CD1c-positive myeloid dendritic cell (primary cell): Measurements from ENCODE around the gene GNG13.
A peak's percentile ranks its signal among the peaks of the same experiment; 100 is the strongest.

ENCODE experiments used
- DNase-seq: peaks from one replicate; pipeline ENCODE4 v3.0.0-alpha.2; 2016; ENCODE audit errors: extremely low spot score

The GNG13 gene

DNA sequence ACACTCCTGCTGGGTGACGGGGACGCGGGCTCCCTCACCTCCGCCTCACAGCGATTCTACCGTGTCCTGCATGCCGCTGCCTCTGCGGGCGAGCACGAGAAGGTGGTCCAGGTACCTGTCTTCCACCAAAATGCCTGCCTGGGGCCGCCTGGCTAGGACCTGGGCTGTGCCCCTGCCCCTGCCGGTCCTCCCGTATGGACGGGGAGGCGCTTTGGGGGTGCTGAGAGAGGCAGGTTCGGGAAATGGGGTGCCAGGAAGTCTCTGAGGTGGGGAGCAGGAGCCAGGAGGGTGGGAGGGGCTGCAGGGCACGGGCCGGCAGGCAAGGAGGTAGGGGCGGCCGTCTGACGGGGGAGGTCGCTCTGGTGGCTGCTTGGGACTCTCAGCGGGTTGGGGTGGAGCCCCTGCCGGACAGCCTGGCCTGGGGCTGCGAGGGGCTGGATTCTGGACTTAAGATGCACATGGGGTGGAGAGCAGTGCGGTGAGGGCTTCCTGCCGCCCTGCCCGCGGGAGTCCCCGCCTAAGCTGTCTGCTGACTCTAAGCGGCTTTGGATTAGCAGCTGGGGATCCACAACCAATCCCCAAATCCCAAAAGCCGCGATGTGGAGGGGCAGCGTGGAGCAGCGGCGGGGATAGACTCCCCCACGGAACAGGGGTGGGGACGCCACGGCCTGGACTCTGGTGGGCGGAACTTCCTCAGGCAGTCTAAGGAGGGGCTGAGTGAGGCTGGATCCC, 6.3 kb downstream of the GNG13 start:
- no peak for DNase-seq

DNA sequence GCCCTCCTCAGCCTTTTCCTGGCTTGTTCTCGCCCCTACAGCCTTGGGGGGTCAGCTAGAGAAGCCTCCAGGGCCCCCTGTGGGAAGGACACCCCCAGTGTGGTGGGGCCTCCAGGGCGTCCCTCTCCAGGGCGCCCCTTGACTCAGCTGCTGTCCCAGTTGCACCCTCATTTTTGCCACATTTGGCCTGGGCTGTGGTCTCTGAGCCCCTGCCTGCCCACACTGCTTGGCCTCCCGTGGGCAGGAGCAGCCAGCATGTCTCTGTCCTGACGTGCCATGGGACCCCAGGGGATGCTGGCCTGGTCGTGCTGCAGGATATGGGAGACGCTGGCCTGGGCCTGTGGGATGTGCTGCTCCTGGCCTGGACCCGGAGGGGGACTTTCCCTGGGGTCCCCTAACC, 7.1 kb downstream of the GNG13 start:
- no peak for DNase-seq

DNA sequence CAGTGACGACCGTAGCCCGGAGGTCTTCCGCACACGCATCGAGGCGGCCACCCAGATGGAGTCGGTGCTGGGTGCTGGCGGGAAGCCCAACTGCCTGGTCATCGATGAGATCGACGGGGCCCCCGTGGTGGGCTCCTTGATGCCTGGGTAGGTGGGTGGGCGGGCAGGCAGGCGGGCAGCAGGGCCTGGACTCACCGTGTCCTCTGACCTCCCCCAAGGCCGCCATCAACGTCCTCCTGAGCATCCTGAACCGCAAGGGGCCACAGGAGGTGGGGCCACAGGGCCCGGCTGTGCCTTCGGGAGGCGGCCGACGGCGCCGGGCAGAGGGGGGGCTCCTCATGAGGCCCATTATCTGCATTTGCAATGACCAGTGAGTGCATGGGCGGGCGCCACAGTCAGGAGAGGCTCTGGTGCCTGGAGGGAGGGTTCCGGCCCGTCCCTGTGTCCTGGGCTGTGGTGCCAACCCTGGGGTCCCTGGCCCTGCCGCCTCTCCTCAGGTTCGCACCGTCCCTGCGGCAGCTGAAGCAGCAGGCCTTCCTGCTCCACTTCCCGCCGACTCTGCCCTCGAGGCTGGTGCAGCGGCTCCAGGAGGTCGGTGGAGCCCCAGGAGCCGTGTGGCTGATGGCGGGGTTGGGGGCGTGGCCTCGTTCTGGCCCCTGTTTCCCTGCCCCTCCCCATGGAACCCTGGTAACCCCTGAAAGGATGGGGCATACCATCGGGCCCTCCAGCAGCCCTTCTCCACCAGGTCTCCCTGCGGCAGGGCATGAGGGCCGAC, 8.1 kb downstream of the GNG13 start:
- no peak for DNase-seq

DNA sequence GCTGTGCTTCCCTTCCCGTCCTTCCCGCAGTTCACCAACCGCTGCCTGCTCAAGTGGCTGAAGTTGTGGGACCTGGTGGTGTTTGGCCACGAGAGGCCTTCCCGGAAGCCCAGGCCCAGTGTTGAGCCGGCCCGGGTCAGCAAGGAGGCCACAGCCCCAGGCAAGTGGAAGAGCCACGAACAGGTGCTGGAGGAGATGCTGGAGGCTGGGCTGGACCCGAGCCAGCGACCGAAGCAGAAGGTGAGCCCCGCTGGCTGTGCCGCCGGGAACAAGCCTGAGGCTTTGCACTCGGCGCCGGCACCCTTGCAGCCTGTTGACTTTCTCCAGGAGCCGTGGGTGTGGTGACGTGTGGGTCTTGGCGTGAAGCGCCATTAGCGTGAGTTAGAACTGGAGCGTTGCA, 9.4 kb downstream of the GNG13 start:
- no peak for DNase-seq

DNA sequence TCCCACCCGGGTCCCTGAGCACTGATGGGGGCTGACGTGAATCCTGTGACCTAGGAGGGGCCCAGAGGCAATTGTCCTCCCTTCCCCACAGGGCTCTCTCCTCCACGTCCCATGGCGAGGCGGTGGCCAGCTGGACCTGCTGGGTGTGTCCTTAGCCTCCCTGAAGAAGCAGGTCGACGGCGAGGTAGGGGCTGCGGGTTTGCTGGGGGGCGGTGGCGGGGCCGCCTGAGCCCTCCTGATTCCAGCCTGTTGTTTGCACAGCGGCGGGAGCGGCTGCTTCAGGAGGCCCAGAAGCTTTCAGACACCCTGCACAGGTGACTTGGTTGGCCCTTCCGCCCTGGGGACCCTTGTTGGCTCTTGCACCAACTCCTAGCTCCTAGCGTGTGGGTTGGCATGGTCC, 10.4 kb downstream of the GNG13 start:
- DNase-seq = no peak

DNA sequence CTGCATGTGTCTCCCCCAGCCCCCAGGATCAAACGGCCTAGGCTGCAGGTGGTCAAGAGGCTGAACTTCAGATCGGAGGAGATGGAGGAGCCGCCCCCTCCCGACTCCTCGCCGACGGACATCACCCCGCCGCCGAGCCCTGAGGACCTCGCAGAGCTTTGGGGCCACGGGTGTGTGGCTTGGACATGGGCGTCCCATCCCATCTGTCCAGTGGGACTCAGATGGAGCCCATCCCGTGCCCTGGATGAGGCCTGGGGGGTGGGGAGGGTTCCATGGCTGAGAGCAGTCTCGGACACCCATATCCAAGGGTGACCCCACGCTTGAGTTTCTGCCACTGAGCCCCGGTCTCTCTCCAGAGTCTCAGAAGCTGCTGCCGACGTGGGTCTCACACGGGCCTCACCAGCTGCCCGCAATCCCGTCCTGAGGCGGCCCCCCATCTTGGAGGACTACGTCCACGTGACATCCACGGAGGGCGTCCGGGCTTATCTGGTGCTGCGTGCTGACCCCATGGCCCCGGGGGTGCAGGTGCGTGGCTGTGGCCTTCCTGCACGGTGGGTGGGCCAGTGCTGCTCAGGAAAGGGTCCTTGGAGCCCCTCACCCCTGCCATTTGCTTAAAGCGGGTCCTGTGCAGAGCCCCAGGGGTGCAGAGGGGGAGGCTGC, 11.2 kb downstream of the GNG13 start:
- no peak for DNase-seq

DNA sequence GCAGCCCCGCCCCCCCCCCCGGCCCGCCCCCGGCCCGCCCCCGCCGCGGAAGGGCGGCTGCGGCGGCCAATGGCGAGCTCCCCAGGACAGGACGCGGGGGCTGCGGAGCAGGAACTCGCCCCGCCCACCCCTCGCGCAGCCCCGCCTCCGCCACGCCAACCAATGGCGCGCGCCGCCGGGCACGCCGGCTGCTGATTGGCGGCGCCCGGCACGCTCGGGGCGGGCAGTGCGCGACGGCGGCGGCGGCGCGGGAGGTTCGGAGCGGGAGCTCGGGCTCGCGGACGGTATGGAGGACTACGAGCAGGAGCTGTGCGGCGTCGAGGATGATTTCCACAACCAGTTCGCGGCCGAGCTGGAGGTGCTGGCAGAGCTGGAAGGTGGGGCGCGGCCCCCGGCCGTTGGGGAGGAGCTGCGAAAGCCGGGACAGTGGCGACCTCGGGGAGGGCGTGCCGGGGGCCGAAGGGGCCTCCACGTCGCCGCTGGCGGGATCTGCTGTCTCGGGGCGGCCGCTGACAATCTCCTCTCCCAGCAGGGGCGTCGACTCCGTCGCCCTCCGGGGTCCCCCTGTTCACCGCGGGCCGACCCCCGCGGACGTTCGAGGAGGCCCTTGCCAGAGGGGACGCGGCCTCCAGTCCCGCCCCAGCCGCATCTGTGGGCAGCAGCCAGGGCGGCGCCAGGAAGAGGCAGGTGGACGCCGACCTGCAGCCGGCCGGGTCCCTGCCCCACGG, 12.0 kb downstream of the GNG13 start, which contains the start of gene CHTF18:
Gene CHTF18 (plus strand): TSS at position 222 of the 728 bp plus-strand sequence. CDS start 65 bp downstream, at position 287.
- peak; percentile 97 for DNase-seq

DNA sequence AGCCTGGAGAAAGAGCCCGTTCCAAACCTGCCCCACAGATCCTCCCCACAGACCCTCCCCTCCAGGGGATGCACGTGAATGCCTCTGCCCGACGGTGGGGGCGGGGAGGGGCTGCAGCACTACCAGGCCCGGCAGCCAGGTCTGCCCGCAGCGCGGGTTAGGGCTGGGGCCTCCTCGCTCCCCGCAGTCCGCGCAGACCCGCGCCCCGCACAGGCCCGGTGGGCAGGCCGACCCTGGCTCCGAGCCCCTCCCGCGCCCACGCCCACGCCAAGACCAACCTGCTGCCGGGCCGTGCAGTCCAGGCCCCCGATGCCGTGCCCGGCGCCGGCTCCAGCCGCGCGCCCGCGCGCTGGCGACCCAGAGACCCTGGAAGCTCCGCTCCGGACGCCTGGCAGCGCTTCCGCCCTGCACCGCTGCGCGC, 12.5 kb downstream of the GNG13 start, which contains the start of gene RPUSD1:
Gene RPUSD1 (minus strand): TSS at position 404 of the 421 bp plus-strand sequence. CDS start 644 bp downstream, outside the sequence.
- DNase-seq = no peak

DNA sequence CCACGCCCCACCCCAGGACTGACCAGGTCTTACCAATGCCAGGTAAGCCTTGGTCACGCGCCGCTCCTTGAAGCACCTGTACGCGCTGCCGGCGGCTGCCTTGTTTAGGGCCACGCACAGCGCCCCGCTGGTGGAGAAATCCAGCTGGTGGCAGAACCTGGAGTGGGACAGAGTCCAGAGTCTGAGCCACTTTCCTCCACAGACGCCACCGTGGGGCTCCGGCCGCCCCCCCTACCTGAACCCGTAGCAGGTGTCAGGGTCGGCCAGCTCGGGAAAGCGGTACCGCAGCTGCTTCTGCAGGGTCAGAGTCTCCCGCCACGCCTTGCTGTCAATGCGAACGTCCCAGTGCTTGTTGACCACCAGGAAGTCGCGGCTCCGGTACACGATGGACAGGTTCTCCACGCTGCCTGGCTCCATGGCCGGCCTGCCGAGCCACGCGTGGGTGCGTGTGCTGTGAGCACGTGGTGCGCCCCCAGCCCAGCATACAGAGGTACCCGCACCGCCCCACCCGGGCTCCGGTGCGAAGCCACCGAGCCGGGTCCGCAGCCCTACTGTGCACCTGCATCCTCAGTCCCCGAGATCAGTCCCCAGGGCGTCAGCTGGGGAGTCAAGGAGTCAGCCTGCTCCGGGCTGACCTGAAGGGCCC, 13.1 kb downstream of the GNG13 start:
- DNase-seq = no peak

DNA sequence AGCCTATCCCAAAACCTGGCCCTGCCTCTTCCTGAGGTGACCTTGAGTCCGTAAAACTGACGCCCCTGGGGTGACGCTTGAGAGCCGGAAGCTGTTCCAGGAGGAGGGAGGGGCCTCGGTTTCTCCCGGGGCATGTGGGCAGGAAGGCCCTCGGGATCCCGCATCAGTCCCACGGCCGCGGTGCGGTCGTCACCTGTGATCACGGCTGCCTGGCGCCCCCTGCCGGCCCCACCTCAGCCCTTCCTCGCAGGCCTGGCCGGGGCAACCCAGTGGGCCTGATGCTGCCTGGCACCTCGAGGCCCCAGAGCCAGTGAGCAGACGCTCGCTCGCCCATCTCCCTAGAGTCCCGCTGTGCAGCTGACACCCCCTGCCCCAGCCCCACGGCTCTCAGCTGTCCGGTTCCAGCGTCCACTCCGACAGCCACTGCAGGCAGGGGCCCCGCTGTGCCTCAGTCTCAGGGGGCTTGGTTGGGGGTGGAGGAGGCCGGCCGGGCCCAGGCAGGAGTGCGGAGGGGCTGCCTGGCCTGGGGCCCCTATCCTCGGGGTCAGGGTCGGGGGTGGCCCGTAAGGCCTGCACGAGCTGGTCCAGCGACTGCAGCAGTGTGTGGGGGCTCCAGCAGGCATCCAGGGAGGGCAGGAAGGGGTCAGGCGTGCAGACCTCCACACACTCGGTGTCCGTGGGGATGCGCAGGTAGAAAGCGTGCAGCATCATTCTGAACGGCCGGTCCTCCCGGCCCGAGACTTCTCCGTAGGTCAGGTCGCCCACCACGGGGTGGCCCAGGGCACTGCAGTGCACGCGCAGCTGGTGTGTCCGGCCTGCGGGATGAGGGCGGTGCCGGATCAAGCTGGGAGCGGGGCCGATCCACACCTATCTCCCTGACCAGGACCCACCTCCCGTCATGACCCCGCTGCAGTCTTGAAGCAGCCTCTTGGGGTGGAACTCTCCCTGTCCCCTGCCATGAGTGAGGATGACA, 14.7 kb downstream of the GNG13 start:
- DNase-seq = peak; percentile 75

DNA sequence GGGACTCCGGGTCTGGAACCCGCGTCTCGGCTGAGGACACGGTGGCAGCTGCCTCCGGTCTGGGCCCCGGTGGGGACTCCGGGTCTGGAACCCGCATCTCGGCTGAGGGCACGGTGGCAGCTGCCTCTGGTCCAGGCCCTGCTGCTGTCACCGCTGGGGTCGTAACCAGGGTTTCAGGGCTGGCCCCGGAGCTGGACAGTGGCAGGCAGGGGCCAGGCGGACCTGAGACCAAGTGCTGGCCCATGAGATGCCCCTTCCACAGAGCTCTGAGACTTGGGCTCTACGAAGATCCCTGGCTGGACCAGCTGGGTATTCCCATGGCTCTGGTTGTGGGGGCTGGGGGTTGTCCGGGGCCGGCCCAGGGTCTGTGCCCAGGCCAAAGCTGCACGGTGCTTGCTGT, 16.1 kb downstream of the GNG13 start:
- DNase-seq = no peak

DNA sequence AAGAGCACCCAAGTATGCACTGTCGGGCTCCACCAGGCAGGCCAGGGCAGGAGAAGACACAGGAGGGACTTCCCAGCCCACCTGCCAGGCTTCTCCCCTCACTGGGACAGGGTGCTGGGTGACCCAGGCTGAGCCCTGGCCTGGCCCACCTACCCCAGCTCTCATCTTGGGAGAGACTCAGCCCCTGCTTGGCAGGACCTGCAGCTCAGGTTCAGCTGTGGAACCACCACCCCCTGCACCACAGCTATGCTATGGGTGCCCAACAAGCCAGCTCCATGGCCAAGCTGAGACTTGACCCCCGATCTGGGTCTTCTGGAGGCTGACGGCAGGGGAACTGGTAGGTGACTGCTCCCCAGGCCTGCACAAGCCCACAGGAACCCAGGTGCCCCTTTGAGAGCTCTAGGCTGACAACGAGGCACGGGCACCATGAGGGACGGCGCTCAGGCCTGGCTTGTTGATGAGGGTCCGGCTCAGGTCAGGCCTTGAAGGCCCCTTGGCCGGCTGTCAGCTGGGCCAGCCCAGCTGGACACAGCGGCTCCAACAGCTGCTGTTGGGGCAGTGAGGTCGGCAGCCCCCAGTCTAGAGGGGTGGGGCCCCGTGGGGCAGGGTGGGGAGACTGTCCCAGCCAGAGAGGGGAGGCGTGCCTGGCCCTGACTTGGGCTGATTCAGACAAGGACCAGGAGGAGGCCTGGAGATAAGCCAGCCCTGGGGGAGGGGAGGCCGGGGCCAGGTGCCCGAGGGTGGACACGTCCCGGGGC, 17.0 kb downstream of the GNG13 start:
- no peak for DNase-seq

DNA sequence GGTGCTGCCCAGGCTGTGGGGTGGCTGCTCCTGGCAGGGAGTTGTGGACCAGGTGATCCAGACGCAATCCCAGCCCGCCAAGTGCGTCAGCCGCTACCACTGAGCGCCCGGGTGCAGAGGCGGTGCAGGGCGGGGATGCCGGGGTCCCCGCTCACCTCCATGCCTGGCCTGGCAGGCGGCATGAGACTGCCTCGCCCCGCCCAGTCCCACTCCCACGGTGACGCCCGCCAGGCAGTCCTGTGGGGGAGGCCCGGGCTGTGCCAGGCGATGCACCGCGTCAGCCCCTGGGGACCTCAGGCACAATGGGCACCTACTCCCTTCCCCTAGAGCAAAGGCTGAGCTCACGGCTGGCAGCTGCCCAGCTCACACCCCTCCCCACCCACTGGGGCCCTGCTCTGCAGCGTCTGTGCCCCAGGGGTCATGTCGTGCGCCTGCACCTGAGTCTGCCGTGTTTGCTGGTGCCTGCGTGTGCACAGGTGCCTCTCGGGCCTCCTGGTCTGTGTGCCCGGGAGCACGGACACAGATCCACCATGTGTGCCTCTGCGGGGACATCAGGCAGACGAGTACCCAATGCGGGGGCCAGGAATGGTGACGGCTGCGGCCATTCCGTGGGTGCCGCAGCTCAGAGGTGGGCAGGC, 17.6 kb downstream of the GNG13 start:
- no peak for DNase-seq

DNA sequence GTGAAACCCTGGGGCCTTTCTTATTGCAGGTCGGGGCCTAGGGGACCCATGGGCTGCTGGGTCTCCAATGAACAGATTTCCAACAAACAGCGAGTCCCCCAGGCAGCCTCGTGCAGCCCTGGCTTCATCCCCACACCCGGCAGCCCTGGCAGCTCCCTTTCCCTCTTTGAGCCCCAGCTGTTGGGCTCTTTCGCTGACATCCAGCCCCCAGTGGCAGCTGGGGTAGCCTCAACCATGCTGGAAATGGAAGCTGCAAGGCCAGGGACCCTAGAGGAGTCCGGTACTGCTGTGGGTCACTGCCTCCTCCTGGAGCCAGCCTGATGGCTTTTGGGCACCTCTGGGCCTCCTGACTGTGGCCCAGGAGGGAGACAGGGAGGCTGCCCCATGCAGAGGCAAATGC, 18.3 kb downstream of the GNG13 start:
- DNase-seq = no peak

DNA sequence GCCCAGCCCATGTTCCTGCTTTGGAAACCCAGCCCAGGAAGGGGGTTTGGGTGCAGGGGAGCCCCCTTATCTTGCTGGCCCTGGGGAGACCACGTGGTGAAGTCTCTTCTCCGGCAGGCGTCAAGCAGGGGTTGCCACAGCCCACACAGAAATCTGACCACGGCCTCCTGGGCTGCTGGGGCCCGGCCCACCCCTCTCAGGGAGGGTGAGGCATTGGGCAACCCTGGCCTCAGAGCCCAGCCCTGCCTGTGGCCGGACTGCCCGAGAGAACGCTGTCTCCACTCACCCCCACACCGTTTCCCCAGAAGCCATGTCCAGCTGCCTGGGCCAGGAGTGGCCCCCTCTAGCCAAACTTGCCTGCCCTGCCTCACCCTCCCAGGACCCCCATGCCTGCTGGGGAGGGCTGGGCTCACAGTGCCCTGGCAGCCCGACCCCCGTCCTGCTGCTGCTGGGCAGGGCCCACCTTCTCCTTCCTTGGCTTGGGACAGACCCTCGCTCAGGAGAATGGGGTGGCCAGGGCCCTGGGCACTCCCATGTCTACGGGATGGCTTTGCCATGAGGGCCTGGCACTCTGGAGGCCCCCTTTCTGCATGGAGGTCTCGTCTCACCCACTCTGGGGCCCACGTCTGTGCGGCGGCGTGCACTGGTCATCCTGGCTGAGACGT, 19.1 kb downstream of the GNG13 start:
- DNase-seq = no peak

DNA sequence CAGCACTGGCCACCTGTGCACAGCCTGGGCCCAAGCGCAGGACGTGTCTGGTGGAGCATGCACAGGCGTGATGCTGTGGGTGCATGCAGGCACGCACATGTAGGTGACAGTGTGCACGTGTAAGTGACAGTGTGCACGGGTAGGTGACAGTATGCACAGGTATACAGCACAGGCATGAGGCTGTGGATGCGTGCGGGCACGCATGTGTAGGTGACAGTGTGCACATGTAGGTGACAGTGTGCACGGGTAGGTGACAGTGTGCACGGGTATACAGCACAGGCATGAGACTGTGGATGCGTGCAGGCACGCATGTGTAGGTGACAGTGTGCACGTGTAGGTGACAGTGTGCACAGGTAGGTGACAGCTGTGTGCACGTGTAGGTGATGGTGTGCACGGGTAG, 20.2 kb downstream of the GNG13 start:
- no peak for DNase-seq

DNA sequence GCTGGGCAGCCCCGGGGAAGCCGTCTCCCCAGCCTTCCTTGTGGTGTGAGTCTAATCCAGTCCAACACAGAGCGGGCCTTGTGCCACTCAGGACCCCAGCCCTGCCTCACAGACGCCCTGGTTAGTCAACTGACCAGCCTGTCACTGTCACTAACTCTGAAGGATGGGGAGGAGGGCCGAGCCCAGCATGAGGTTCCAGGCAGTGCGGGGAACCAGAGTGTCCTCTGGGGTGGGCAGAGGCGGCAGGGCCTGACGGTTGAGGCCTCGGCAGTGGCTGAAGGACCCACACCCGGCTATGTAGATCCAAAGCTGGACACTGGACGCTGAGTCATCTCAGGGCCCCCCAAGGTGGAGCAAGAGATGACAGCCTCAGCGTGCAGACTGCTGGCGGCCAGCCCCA, 21.0 kb downstream of the GNG13 start:
- DNase-seq = no peak

DNA sequence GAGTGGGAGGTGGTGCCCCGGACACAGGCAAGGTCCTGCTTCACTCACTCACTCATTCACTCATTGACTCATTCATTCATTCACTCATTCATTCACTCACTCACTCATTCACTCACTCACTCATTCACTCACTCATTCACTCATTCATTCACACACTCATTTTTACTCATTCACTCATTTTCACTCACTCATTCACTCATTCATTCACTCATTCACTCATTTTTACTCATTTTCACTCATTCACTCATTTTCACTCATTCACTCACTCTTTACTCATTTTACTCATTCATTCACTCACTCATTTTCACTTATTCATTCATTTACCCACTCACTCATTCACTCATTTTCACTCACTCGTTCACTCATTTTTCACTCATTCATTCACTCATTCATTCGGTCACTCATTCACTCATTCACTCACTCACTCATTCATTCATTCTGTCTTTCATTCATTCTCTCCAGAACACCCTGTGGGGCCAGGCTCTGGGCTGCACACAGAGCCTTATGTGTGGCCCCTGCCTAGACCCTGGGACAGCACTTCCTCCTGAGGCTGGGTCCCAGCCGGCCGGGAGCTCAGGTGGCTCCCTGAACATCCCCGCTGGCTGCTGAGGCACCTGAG, 21.5 kb downstream of the GNG13 start:
- no peak for DNase-seq
